ENCODE measurements around the gene CRYAB.

DNA sequence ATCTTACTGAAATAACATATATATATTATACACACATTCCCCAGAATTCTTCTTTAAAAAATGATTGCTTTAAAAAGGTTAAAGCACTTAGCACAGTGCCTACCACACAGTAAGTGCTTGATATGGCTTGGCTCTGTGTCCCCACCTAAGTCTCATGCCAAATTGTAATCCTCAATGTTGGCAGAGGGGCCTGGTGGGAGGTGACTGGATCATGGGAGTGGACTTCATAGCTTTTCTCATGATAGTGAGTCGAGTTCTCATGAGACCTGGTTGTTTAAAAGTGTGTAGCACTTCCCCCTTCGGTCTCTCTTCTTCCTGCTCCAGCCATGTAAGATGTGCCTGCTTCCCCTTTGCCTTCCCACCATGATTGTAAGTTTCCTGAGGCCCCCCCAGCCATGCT lies 6.2 kb downstream of the CRYAB start:
- TF ChIP-seq, protein P1, sequence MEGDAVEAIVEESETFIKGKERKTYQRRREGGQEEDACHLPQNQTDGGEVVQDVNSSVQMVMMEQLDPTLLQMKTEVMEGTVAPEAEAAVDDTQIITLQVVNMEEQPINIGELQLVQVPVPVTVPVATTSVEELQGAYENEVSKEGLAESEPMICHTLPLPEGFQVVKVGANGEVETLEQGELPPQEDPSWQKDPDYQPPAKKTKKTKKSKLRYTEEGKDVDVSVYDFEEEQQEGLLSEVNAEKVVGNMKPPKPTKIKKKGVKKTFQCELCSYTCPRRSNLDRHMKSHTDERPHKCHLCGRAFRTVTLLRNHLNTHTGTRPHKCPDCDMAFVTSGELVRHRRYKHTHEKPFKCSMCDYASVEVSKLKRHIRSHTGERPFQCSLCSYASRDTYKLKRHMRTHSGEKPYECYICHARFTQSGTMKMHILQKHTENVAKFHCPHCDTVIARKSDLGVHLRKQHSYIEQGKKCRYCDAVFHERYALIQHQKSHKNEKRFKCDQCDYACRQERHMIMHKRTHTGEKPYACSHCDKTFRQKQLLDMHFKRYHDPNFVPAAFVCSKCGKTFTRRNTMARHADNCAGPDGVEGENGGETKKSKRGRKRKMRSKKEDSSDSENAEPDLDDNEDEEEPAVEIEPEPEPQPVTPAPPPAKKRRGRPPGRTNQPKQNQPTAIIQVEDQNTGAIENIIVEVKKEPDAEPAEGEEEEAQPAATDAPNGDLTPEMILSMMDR (conservative IDR thresholded peaks at IDR 0.05; ENCODE audit: low read depth, low read length), result no peak
- TF ChIP-seq EZH2 (IDR thresholded peaks at IDR 0.05; ENCODE audit: low read length, unreplicated experiment), result no peak

Measured in PC-3 (cell line).